ENCODE measurements around the gene NEU1.
"Not testable (repeated sequence)": the region's sequence is repeated elsewhere in the genome, so short reads cannot be mapped to it uniquely, and the experiment has no call there.

GRCh38 chr6:31909298-31909697, 46.7 kb upstream of the NEU1 start:
- TF ChIP-seq EGR1 (IDR thresholded peaks at IDR 0.05; ENCODE audit: low read depth in 2 of 2); CTCF (IDR thresholded peaks at IDR 0.05; ENCODE audit: low read depth, low read length, missing input control); FOXA1 (IDR thresholded peaks at IDR 0.05): not testable (repeated sequence)
